H1 (cell line): ENCODE data around the gene SOS1. TPM values are rescaled to one million over a fixed set of nuclear protein-coding genes. Genes with fewer than 3 reads are reported as not detected.
A peak's percentile ranks its signal among the peaks of the same experiment; 100 is the strongest.

Source experiments
- ATF2 ChIP-seq: IDR thresholded peaks from 2 replicates; pipeline ENCODE4 v1.6.1; 2012; ENCODE audit warnings: low read length, inconsistent platforms
- BCL11A ChIP-seq, 2 experiments: IDR thresholded peaks; one replicate each; pipeline ENCODE4 v1.6.1; 2011; ENCODE audit warnings: low read depth in 2 of 2, low read length in 2 of 2, mild to moderate bottlenecking in 2 of 2
- CBX5 ChIP-seq: fragments of 300-800, 300-1000 bp; sonication (generic); IDR thresholded peaks from 2 replicates; pipeline ENCODE4 v1.7.1; 2016; ENCODE audit warnings: antibody characterized with exemption, low read length, low read depth
- CHD1 ChIP-seq: IDR thresholded peaks from 2 replicates; pipeline ENCODE4 v1.6.1; 2012; ENCODE audit warnings: low read depth, low read length, improper control_type of control experiment
- CTBP2 ChIP-seq: IDR thresholded peaks from 2 replicates; pipeline ENCODE4 v1.7.0; 2011; ENCODE audit warnings: borderline replicate concordance, mild to moderate bottlenecking, moderate library complexity, mixed read lengths, low read length; ENCODE audit not compliant: insufficient read depth, insufficient read length
- CTCF ChIP-seq, 3 experiments: IDR thresholded peaks; 1 replicate in 2 of 3; 2 replicates in 1 of 3; pipeline versions ENCODE4 v1.5.1 to v1.6.1; 2011; ENCODE audit warnings: low read length in 3 of 3, mild to moderate bottlenecking in 3 of 3, inconsistent platforms in 2 of 3, low read depth in 1 of 3, moderate library complexity in 1 of 3; ENCODE audit not compliant: insufficient read depth in 1 of 3; ENCODE audit errors: control extremely low read depth in 1 of 3
- EZH2 ChIP-seq: fragments of 200-600 bp; sonication (generic); IDR thresholded peaks from 2 replicates; pipeline ENCODE4 v1.7.1; 2012; ENCODE audit warnings: low read depth, mild to moderate bottlenecking, moderate library complexity, low read length, inconsistent platforms; ENCODE audit not compliant: severe bottlenecking
- GTF2F1 ChIP-seq: IDR thresholded peaks from 2 replicates; pipeline ENCODE4 v1.6.1; 2012; ENCODE audit warnings: low read depth, low read length, improper control_type of control experiment, borderline replicate concordance
- HDAC6 ChIP-seq: IDR thresholded peaks from one replicate; pipeline ENCODE4 v1.7.1; 2012; ENCODE audit warnings: low read depth, mild to moderate bottlenecking, inconsistent platforms, low read length, moderate library complexity
- JUND ChIP-seq: IDR thresholded peaks from 2 replicates; pipeline ENCODE4 v1.6.1; 2011; ENCODE audit warnings: mild to moderate bottlenecking, improper control_type of control experiment, low read length
- KDM4A ChIP-seq: IDR thresholded peaks from one replicate; pipeline ENCODE4 v1.7.1; 2012; ENCODE audit warnings: low read depth, mild to moderate bottlenecking, moderate library complexity, low read length, inconsistent platforms; ENCODE audit not compliant: severe bottlenecking
- KDM5A ChIP-seq: fragments of 200-600 bp; IDR thresholded peaks from 2 replicates; pipeline ENCODE4 v1.7.1; 2012; ENCODE audit warnings: mild to moderate bottlenecking, low read length, inconsistent platforms, mixed read lengths
- SP4 ChIP-seq: IDR thresholded peaks from 2 replicates; pipeline ENCODE4 v1.6.1; 2012; ENCODE audit warnings: low read length, inconsistent platforms
- SRF ChIP-seq: IDR thresholded peaks from 2 replicates; pipeline ENCODE4 v1.6.1; 2011; ENCODE audit warnings: mild to moderate bottlenecking, low read depth, low read length, moderate library complexity
- TAF7 ChIP-seq: optimal IDR thresholded peaks from 2 replicates; pipeline ENCODE3; 2011; ENCODE audit warnings: low read depth, mild to moderate bottlenecking, inconsistent platforms, low read length, moderate library complexity, borderline replicate concordance
- TEAD4 ChIP-seq: IDR thresholded peaks from 2 replicates; pipeline ENCODE4 v1.6.1; 2012; ENCODE audit warnings: low read depth, low read length, inconsistent platforms, mixed read lengths
- polyA plus RNA-seq, 7 experiments: library from polyadenylated mRNA; depleted of rRNA in 3 of 7; stranded (reverse) in 5 of 7; unstranded in 2 of 7; fragments of >200 nt in 5 of 7; fragments of 200-250 nt in 2 of 7; gene quantifications; 1 replicate in 5 of 7; 2 replicates in 1 of 7; 4 replicates in 1 of 7; pipeline versions ENCODE4 v1.2.1 to v1.2.3, GENCODE V29; 2011 to 2013; ENCODE audit warnings: missing spikeins in 2 of 7, mixed read lengths in 2 of 7
- total RNA-seq: library from RNA; stranded (reverse); fragmentation: NEBNext Ultra II Directional; extraction: Animal tissue kit (Norgen Biotek cat#: 25700); gene quantifications from 2 replicates; pipeline ENCODE4 v1.2.1, GENCODE V29; 2021
- TF ChIP-seq, protein P1 (sequence below): IDR thresholded peaks from 2 replicates; pipeline ENCODE4 v1.6.1; 2011; ENCODE audit warnings: low read length, improper control_type of control experiment
- TF ChIP-seq, protein P2 (sequence below): IDR thresholded peaks from 2 replicates; pipeline ENCODE4 v1.6.1; 2011; ENCODE audit warnings: low read depth, mild to moderate bottlenecking, low read length; ENCODE audit not compliant: insufficient read depth

The SOS1 gene
- total and polyA plus RNA-seq, 2 of the 8 experiments (the other 6 are each of a cell fraction or from before 2014, with no cell fraction given): 25.7 to 27.0 TPM

DNA sequence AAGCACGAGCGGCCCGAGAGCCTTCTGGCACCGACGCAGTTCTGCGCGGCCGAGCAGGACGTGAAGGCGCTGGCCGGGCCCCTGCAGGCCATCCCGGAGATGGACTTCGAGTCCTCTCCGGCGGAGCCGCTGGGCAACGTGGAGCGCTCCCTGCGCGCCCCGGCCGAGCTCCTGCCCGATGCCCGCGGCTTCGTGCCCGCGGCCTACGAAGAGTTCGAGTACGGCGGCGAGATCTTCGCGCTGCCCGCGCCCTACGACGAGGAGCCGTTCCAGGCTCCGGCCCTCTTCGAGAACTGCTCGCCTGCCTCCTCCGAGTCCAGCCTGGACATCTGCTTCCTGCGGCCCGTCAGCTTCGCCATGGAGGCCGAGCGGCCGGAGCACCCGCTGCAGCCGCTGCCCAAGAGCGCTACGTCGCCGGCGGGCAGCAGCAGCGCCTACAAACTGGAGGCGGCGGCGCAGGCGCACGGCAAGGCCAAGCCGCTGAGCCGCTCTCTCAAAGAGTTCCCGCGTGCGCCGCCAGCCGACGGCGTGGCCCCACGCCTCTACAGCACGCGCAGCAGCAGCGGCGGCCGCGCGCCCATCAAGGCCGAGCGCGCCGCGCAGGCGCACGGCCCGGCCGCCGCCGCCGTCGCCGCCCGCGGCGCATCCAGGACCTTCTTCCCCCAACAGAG, 160.8 kb downstream of the SOS1 start (continued):
- TF ChIP-seq, protein P1, sequence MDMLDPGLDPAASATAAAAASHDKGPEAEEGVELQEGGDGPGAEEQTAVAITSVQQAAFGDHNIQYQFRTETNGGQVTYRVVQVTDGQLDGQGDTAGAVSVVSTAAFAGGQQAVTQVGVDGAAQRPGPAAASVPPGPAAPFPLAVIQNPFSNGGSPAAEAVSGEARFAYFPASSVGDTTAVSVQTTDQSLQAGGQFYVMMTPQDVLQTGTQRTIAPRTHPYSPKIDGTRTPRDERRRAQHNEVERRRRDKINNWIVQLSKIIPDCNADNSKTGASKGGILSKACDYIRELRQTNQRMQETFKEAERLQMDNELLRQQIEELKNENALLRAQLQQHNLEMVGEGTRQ: no peak
- no peak; a peak in 1 of 4 replicates for TF ChIP-seq CTCF (IDR thresholded peaks at IDR 0.05; ENCODE audit: control extremely low read depth in 1 of 3, insufficient read depth in 1 of 3, low read depth in 1 of 3, low read length in 3 of 3)
- no peak for TF ChIP-seq TEAD4
- TF ChIP-seq SP4: no peak
- TF ChIP-seq KDM5A: no peak
- TF ChIP-seq CTBP2: no peak
- no peak for TF ChIP-seq BCL11A (IDR thresholded peaks at IDR 0.05; ENCODE audit: low read depth in 2 of 2, low read length in 2 of 2)
- no peak for TF ChIP-seq SRF
- peak; percentile 95 for TF ChIP-seq KDM4A
- no peak for TF ChIP-seq CBX5
- TF ChIP-seq, protein P2, sequence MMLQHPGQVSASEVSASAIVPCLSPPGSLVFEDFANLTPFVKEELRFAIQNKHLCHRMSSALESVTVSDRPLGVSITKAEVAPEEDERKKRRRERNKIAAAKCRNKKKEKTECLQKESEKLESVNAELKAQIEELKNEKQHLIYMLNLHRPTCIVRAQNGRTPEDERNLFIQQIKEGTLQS: no peak
- TF ChIP-seq JUND: no peak
- no peak for TF ChIP-seq CHD1
- no peak for TF ChIP-seq HDAC6
- no peak for TF ChIP-seq EZH2
- no peak for TF ChIP-seq TAF7
- TF ChIP-seq ATF2: no peak
- TF ChIP-seq GTF2F1: peak; percentile 35; the same call in 1 of the 2 replicates
